ENCODE data around the gene MDGA2.
"Not testable (repeated sequence)": the region's sequence is repeated elsewhere in the genome, so short reads cannot be mapped to it uniquely, and the experiment has no call there.

Gene MDGA2

DNA sequence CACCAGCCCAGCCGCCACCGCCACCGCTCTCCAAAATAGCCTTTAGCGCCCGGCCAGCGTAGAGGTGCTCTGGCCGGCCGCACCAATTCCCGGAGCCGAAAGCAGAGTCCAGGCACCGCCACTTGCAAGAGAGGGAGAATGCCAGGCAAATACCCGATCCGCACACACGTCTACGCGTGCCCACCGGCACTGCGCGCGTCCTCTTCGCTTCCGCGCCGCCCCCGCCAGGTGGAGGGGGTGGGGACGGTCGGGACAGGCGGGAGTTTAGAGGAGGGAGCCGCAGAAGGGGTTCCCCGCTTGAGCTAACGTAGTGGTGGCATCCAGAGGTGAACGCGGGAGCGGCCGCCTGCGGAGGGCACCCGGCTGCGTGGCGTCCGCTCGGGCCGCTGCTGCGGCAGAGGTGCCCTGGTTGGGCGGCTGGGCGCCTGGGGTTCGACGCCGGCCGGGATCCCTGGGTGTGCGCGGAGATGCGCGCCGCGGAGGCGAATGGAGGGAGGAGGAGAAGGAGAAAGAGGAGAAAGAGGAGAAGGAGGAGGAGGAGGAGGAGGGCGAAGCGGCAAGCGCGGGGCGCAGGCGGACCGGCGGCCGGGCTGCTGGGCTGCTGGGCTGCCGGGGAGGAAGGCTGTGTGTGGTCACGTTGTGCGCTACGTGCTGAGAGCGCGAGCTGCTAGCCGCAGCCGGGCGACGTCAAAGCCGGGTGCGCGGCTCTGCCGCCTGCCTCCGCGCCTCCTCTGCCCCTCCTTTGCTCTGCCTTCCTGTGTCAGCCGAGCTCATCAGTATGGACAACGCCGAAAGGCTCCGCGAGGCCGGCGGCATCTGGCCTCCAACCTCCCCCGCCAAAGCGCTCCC lies at the start of gene MDGA2:
MDGA2 (minus strand) TSS at position 140 of the 849 bp plus-strand sequence.
- no peak for DNase-seq

DNA sequence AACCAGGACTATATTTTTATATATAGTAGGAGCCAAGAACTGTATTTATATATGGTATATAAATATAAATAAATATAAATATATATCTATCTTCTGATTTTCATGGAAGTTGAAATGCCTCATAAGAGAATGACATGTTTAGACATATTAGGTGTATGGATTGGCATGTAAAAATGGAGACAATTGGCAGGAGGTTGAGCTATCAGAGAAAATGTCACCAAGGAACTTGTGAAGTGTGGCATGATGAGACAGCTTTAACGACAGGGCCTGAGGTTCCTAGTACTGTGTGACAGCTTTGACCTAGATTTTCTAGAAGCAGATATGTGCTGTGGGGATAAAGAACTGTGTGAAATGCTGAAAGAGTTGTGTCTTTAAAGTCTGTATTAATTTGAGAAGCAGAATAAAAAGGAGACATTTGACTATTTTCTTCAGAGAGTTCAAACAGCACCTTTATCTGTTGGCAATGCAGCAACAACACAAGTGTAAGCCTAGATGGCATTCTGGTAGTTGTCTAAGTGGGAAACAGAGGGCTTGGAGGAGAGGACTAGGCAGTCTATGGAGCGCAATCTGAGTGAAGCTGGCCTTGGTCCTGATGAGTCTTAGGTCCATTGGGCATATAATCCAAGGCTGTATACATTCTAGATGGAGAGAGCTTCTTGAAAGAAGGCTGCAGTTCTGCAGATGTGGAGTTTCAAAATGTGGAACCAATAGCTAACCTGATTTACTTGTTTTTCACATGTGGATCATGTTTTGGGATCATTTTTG lies 47.7 kb upstream of the MDGA2 start:
- DNase-seq, result no peak

DNA sequence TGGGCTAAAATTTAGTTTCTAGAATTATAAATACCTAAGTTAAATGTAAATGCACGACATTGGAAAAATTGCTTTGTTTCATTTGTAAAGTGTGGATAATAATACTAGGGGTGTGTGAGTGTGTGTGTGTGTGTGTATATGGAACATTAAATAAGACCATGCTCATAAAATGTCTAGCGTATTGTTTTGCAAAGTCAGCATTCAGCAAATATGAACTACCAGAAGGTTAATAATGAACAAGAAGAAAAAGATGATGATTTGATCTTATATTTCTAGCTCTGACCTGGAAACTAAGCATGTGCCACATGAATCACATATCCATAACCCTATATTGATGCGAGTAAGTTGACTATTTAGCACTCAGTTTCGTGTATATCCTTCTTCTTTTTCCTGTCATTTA lies 44.9 kb upstream of the MDGA2 start:
- DNase-seq, result no peak

DNA sequence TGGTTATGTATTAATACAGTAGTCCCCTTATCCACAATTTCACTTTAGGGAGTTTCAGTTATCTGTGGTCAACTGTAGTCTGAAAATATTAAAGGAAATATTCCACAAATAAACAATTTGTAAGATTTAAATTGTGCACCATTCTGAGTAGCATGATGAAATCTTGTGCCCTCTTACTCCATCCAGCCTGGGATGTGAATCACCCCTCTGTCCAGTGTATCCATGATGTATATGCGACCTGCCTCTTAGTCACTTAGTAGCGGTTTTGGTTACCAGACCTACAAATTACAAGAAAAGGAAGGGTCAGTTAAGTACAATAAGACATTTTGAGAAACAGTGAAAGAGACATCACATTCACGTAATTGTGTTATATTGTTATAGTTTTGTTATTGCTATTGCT lies 39.9 kb upstream of the MDGA2 start:
- no peak for DNase-seq

DNA sequence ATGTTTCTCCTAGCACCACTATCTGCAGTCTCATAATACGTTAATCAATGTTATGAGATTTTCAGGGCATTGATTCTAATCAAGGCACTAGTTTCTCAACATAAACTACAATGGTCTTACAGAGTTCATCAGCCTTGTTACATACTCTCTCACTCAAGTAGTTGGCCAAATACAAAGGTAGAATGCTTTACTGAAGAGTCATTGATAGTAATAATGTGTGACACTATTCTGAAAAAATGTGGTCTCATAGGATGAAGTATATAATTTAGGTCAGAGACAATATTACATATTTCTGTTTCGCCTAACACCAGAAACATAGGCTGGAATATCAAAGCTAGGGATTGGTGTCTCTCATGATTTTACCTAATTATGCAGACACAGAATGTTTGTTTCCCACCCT lies 35.2 kb upstream of the MDGA2 start:
- no peak for DNase-seq

DNA sequence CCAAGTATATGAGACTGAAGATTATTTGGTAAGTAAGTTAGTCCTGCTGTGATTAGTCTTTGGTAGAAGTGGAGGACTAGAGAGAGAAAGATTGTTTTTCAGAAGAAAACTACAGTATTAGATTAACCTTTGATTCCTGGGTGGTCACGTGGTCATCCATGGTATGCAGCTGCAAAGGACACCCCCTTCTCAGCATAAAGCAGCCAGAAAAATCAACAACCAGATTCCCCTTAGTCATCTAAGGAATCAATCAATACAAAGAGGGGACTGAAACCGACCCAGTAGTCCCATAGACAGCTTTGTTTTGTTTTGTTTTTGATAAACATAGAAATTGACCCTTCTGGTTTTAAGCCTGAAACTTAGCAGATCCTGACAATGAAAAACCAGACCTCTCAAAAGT lies 30.3 kb upstream of the MDGA2 start:
- no peak for DNase-seq

DNA sequence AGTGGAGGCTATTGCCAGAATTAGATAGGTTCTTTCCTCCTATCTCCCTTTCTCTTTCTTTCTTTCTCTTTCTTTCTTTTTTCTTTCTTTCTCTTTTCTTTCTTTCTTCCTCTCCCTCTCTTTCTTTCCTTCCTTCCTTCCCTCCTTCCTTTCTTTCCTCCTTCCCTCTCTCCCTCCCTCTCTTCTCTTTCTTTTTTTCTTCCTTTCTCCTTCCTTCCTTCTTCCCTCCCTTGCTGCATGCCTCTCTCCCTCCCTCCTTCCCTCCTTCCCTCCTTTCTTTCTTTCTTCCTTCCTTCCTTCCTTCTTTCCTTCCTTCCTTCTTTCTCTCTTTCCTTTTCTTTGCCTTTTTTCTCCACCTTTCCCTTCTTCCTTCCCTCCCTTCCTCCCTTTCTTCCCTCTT lies 16.4 kb upstream of the MDGA2 start:
- no peak for DNase-seq

DNA sequence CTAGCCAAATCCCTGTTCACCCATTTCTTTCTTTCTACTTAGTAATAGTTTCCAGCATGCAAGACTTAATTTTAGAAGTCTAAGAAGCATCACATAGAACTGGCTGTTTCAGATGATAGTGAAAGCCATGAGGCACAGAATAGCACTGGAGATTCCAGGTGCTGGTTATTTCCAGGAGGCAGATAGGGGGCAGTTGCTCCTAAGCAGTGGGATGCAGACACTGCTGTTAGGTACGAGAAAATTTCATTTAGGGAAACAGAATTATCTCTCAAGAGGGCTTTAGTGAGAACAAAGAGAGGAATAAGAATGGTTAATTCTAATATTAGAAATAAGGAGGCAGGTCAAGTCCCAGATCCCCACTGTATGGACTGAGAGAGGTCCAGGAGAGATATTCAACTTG lies 3.6 kb upstream of the MDGA2 start:
- no peak for DNase-seq

DNA sequence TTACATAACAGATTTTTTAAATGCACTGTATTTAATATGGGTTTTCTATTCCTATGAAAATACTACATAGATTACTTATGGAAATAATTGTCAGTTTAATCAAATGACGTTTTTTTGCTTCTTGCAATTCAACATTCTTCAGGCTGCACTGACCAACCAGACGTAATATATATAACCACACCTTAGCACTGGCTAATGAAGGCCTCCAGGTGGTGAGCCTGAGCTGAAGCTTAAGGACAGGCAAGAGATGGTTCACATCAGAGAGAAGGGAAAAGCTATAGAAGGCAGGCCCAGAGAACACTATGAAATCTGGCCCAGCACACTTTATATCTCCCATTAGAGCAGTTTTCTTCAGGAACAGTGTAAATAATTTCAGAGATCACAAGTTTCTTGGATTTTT lies 2.8 kb upstream of the MDGA2 start:
- no peak for DNase-seq

DNA sequence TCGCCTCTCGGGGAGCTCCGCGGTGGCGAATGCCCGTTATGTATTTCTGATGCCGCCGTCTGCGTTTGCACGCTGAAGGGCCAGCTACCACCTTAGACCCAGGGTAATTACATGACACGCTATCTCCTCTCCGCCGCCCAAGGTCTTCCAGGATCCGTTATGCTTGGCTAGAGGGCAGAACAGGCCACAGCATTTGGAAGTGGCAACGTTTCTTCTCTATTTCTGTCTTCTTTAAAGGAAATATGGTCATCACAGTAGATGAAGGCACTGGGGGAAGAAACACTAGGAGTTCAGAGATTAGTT lies 861 bp upstream of the MDGA2 start:
- no peak for DNase-seq

DNA sequence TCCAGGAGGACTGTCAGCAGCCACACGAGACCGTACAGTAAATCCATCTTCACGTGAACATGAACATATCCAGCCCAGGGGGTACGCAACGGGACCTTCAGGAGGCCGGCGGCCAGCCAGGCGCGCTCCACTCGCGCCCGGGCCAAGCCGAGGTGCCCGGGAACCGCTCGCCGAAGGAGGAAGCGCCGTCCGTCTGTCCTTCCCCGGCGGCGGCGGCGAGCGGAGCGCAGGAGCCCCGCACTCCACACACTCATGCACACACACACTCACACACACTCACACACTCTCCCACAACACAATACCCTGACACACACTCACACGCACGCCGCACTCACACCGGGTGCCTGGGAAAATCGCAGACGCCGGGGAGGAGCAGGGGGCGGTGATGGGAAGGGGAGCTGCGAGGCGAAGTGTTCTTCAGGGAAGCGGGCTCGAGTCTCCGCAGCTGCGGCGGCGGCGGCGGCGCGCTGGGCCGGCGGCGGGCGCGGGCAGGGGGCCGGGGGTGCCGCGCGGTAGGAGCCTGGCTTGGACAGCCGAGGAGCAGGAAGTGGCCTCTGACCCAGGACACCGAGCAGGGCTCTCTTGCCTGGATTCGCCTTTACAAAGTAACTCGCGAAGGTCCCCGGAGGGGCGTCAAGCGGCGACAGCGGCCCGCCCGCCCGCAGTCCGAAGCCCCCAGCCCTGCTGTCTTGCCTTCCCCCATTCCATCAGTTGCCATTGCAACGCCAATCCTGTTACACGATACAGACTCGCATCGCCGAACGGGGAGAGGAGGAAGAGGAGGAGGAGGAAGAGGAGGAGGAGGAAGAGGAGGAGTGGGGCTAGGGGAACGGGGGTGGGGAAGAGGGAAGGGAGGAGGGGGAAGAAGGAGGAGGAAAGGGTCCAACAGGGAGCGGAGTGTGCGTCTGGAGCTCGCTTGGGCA lies 601 bp downstream of the MDGA2 start:
- DNase-seq, result no peak

DNA sequence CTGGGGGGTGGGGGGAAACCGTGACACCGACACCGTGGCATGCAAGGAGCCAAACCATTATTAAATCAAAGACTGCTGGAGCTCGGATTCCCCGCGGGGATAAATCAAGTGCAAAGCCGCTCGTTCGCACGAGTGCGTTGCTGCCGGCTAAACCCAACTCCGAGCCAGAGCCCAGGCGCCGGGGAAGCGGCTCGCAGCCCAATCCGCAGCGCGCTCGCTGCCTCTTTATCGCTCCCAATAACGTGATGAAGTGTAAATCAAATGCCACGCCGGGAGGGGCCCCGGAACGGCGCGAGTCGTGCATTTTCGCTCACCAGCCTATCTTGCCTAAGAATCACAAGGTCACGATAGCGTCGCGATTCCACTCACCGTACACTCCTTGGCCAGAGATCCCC lies 1.3 kb downstream of the MDGA2 start:
- DNase-seq, result no peak

DNA sequence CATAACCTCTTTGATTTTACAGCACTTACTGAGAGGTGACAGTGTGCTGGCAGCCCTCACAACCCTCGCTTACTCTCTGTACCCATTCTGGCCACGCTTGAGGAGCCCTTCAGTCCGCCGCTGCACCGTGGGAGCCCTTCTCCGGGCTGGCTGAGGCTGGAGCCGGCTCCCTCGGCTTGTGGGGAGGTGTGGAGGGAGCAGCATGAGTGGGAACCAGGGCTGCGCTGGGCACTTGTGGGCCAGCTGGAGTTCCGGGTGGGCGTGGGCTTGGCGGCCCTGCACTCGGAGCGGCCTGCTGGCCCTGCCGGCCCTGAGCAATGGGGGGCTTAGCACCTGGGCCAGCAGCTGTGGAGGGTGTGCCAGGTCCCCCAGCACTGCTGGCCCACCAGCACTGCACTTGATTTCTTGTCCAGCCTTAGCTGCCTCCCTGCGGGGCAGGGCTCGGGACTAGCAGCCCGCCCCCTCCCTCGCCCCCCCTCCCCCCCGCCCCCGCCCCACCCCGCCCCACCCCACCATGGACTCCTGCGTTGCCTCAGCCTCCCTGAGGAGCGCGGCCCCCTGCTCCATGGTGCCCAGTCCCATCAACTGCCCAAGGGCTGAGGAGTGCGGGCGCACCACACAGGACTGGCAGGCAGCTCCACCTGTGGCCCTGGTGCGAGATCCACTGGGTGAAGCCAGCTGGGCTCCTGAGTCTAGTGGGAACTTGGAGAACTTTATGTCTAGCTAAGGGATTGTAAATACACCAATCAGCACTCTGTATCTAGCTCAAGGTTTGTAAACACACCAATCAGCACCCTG lies 9.9 kb downstream of the MDGA2 start:
- DNase-seq, result no peak

DNA sequence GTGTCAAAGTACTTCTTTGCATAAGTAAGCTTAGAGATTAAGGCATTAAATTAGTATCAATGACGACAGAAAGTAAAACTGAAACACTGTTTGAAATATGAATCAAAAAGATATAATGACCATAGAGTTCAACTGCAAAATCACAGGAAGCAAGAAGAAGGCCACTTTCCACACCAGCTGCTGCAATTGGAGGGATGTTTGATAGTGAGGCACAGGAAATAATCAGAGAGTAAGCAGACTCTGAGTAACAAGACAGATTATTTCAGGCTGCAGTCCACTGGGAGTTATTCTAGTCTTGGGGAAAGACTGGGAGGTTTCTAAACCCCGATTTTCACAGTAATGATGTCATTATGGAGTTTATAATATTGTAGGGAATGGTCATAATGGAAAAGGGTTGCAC lies 12.9 kb downstream of the MDGA2 start:
- no peak for DNase-seq

DNA sequence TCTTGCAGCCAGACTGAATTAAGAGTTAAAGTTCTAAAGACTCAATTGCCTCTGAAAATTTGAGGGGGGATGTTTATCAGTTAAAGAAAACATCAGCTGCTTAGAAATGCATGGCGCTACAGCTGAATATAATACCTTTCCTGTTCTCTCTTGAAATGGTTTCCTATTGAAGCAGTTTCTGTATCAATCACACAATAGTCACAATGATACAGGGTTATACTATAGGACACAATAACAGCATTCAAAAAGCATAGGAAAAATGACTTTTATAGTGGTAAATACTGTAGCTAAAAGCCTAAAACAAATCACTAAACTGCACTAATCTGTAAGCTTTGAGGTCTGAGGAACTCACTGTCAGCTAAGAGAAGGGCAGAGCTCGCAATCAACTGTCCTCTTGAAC lies 15.2 kb downstream of the MDGA2 start:
- DNase-seq, result no peak

DNA sequence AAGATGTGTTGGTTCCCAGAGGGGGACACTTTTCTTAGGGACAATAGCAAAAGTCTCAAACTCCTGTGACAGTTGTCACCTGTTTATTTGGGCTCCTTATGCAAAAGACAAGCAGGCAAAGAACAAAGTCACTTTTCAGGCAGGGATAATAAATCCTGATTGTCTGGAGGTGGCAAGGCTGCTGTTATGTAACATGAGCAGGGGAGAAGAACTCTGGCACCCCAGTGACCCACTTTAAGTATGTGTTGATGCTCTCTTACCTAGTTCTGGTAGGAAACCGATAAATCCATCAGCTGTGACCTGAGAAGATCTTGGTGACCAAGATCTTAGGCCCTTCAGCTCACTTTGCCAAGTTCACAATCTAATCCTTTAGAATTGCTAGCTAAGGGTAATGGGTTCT lies 17.4 kb downstream of the MDGA2 start:
- no peak for DNase-seq

DNA sequence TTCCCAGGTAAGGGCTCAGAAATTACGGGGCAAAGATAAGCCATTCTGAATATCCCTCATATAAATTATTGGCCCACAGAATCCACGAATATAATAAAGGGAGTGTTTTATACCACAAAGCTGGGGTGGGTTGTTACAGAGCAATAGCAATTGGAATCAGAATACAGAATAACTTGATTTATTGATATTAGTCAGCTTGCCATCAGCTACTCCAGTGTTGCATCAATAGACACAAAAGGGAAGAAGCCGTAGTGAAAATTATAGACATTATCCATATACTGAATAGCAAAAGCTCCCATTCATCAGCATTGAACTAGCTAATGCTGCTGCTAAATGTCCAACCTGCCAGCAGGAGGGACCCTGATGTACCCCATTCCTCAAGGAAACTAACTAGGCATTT lies 18.3 kb downstream of the MDGA2 start:
- no peak for DNase-seq

DNA sequence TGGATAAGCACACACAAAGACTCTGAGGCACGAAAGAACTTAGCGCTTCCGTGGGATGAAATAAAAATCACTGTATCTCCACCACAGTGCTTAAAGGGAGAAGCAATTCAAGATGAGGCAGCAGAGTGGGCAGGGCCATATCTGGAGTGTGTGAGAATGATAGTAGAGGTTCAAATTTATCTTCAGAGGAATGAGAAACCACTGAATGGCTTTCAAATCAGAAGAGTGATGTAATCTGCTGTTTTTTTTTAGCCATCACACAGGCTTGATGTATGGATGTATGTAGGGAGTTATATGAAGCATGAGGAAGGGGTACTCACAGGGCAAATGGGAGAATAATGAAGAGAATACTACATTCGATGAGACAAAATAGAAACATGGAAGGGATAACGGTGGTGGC lies 24.1 kb downstream of the MDGA2 start:
- DNase-seq, result no peak

DNA sequence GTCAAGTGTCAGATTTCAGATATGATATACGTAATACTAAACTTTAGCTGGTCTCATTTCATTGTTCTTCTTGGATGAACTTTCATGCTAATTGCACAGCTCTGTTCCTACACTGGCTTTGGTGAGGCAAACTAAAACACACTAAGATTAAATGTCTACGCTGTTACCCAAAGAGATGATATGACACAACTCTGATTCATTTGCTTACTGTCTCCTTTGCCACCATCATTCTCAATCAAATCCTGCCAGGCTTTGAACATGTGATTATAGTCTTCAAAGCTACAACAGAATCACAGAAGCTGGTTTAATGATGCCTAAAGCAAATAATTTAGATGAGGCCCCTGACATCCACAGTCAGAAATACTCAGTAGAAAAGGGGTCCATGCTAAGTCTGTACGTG lies 37.7 kb downstream of the MDGA2 start:
- no peak for DNase-seq

DNA sequence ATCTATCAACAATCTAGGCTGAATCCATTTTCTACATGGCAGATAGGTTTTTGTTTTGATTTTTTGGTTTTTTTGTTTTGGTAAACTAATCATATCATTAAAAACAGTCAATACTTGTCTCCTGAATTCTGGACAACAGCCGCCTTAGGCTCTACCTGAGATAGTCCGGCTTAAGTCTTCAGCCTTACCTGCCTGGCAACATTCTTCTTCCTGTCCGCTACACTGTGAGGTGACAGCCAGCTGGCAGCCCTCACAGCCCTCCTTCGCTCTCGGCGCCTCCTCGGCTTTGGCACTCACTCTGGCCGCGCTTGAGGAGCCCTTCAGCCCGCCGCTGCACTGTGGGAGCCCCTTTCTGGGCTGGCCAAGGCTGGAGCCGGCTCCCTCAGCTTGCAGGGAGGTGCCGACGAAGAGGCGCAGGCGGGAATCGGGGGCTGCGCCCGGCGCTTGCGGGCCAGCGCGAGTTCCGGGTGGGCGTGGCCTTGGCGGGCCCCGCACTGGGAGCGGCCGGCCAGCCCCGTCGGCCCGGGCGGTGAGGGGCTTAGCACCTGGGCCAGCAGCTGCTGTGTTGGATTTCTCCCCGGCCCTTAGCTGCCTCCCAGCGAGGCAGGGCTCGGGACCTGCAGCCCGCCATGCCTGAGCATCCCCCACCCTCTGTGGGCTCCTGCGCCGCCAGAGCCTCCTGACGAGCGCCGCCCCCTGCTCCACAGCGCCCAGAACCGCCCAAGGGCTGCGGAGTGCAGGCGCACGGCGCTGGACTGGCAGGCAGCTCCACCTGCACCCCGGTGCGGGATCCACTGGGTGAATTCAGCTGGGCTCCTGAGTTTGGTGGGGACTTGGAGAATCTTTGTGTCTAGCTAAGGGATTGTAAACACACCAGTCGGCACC lies 49.0 kb downstream of the MDGA2 start:
- DNase-seq, result peak; percentile 22

DNA sequence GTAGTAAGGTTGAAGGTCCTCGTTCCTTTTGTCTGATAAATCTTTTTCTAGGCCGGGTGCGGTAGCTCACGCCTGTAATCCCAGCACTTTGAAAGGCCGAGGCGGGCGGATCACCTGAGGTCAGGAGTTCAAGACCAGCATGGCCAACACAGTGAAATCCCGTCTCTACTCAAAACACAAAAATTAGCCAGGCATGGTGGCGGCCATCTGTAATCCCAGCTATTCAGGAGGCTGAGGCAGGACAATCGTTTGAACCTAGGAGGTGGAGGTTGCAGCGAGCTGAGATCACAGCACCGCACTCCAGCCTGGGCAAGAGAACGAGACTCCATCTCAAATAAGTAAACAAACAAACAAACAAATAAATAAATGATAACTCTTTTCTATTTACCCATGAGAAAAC lies 51.3 kb downstream of the MDGA2 start:
- not testable (repeated sequence) for DNase-seq

DNA sequence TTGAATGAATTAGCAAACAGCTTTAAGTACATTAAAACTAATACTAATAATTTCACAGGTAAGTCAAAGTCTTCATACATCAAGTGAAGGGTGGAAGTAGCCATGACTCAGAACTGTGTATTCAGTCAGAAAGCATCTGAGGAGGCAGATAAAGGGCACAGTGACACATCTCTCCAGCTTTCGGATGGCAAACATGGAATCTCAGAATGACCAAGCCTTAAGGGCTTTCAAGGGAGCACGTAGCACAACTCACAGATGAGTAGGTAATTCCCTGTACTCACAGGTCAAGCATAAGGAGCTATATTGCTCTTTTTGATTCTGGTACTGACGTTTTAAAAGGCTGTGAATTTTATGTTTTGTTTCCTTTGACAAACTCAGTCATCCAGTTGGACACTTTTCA lies 56.0 kb downstream of the MDGA2 start:
- no peak for DNase-seq
